HCT116 (cell line): ENCODE data around the gene SNAPC2. TPM values are rescaled to one million over a fixed set of nuclear protein-coding genes. Genes with fewer than 3 reads are reported as not detected.

Experiments used
- ATAC-seq: fragments of 200-7000 bp; cut with Tn5 transposase; 2 replicates; pipeline ENCODE4 v1.9.1; 2020; ENCODE audit warnings: mild to moderate bottlenecking, moderate library complexity
- BruUV-seq: library from RNA; stranded (reverse); fragments of 400-500 nt; replicated peaks from 2 replicates; lab custom pipeline; 2021; lab: Mats Ljungman, UMichigan
- CTCF ChIA-PET: fragments of 300-600 bp; sonication (Branson Sonifier 250); formaldehyde crosslinking; loops from one replicate; lab custom pipeline; 2021; ENCODE audit warnings: antibody characterized with exemption; lab: Charles Lee
- POLR2A ChIA-PET: fragments of 300-600, 350-600 bp; sonication (Branson Sonifier 250); formaldehyde crosslinking; loops from one replicate; lab custom pipeline; 2021; ENCODE audit warnings: antibody characterized with exemption; lab: Charles Lee
- RAD21 ChIA-PET, 2 experiments: fragments of 300-600 bp; sonication (Branson Sonifier 250); formaldehyde crosslinking; loops; one replicate each; lab custom pipeline; 2023; ENCODE audit warnings: low total read pairs in 2 of 2; ENCODE audit not compliant: uncharacterized antibody in 2 of 2, unreplicated experiment in 2 of 2, low non-redundant PET in 1 of 2; lab: Charles Lee
- DNase-seq: peaks from one replicate; pipeline ENCODE4 v3.0.0-alpha.2; 2010; ENCODE audit warnings: low read depth, low spot score
- H2AFZ ChIP-seq: fragments of 200-600 bp; shearing (Covaris generic), sonication (generic); 2 replicates; pipeline ENCODE4 v1.6.1; 2017; ENCODE audit warnings: low read depth, mixed run types, mixed read lengths, antibody characterized with exemption, low read length; ENCODE audit not compliant: poor library complexity, severe bottlenecking
- H3K27ac ChIP-seq: 2 replicates; pipeline ENCODE4 v1.5.1; 2012; ENCODE audit warnings: low read depth, low read length
- H3K27me3 ChIP-seq: fragments of 200-600 bp; sonication (generic); 2 replicates; pipeline ENCODE4 v1.6.1; 2016; ENCODE audit warnings: mixed run types, low read length, mixed read lengths; ENCODE audit not compliant: insufficient read depth
- H3K36me3 ChIP-seq, 2 experiments: fragments of 200-500 bp in 1 of 2; fragments of 200-600 bp in 1 of 2; sonication (Bioruptor generic) in 1 of 2; sonication (generic) in 1 of 2; 2 replicates each; pipeline versions ENCODE4 v1.5.1 to v1.6.1; 2014 to 2016; ENCODE audit warnings: low read length in 2 of 2, inconsistent platforms in 1 of 2, mixed read lengths in 1 of 2, mixed run types in 1 of 2; ENCODE audit not compliant: insufficient read depth in 2 of 2, control insufficient read depth in 1 of 2
- H3K4me1 ChIP-seq, 2 experiments: fragments of 200-600 bp in 1 of 2; sonication (generic) in 1 of 2; 2 replicates each; pipeline versions ENCODE4 v1.5.1 to v1.6.1; 2012 to 2017; ENCODE audit warnings: low read length in 2 of 2, inconsistent platforms in 1 of 2, mild to moderate bottlenecking in 1 of 2, mixed read lengths in 1 of 2, mixed run types in 1 of 2, moderate library complexity in 1 of 2; ENCODE audit not compliant: insufficient read depth in 2 of 2, control insufficient read depth in 1 of 2
- H3K4me2 ChIP-seq: fragments of 200-600 bp; sonication (generic); 2 replicates; pipeline ENCODE4 v1.6.1; 2017; ENCODE audit warnings: mixed run types, low read length, mixed read lengths
- H3K4me3 ChIP-seq, 2 experiments: fragments of 200-600 bp in 1 of 2; sonication (generic) in 1 of 2; replicated peaks in 1 of 2; 2 replicates each; pipeline ENCODE4 v1.5.1; 2011 to 2016; ENCODE audit warnings: low read length in 2 of 2, control low read depth in 1 of 2, low read depth in 1 of 2, mild to moderate bottlenecking in 1 of 2, mixed read lengths in 1 of 2, mixed run types in 1 of 2
- H3K79me2 ChIP-seq: fragments of 200-600 bp; sonication (generic); 2 replicates; pipeline ENCODE4 v1.6.1; 2017; ENCODE audit warnings: mild to moderate bottlenecking, mixed run types, low read length, moderate library complexity, mixed read lengths; ENCODE audit not compliant: insufficient read depth
- H3K9ac ChIP-seq: fragments of 200-600 bp; sonication (generic); 2 replicates; pipeline ENCODE4 v1.6.1; 2016; ENCODE audit warnings: low read length, mixed read lengths
- H3K9me2 ChIP-seq: fragments of 200-600 bp; sonication (generic), shearing (Covaris generic); 2 replicates; pipeline ENCODE4 v1.6.1; 2017; ENCODE audit warnings: mixed run types, mild to moderate bottlenecking, moderate library complexity; ENCODE audit not compliant: insufficient read depth
- H3K9me3 ChIP-seq, 2 experiments: fragments of 200-500 bp in 1 of 2; fragments of 200-600 bp in 1 of 2; sonication (Bioruptor generic) in 1 of 2; sonication (generic) in 1 of 2; 2 replicates each; pipeline ENCODE4 v1.6.1; 2014 to 2017; ENCODE audit warnings: low read length in 2 of 2, mixed read lengths in 2 of 2, inconsistent platforms in 1 of 2, low read depth in 1 of 2, mild to moderate bottlenecking in 1 of 2, mixed run types in 1 of 2, moderate library complexity in 1 of 2; ENCODE audit not compliant: control insufficient read depth in 1 of 2, insufficient read depth in 1 of 2
- H4K20me1 ChIP-seq: fragments of 200-600 bp; sonication (generic), shearing (Covaris generic); 2 replicates; pipeline ENCODE4 v1.6.1; 2017; ENCODE audit warnings: mixed run types, mild to moderate bottlenecking, moderate library complexity; ENCODE audit not compliant: insufficient read depth
- CBX3 ChIP-seq: IDR thresholded peaks from 2 replicates; pipeline ENCODE4 v1.6.1; 2012; ENCODE audit warnings: low read depth
- CEBPB ChIP-seq: IDR thresholded peaks from 2 replicates; pipeline ENCODE4 v1.6.1; 2012; ENCODE audit warnings: low read depth
- EGR1 ChIP-seq: IDR thresholded peaks from 2 replicates; pipeline ENCODE4 v1.6.1; 2012; ENCODE audit warnings: low read depth
- ELF1 ChIP-seq: IDR thresholded peaks from 2 replicates; pipeline ENCODE4 v1.6.1; 2012; ENCODE audit warnings: low read depth, borderline replicate concordance
- EZH2phosphoT487 ChIP-seq: fragments of 200-600 bp; IDR thresholded peaks from 2 replicates; pipeline ENCODE4 v1.6.1; 2018; ENCODE audit warnings: antibody characterized with exemption, borderline replicate concordance
- FOSL1 ChIP-seq: IDR thresholded peaks from 2 replicates; pipeline ENCODE4 v1.6.1; 2012; ENCODE audit warnings: low read depth
- JUND ChIP-seq: IDR thresholded peaks from 2 replicates; pipeline ENCODE4 v1.6.1; 2012
- MAX ChIP-seq: IDR thresholded peaks from 2 replicates; pipeline ENCODE4 v1.6.1; 2012
- POLR2A ChIP-seq: IDR thresholded peaks from 2 replicates; pipeline ENCODE4 v1.7.0; 2011; ENCODE audit warnings: borderline replicate concordance; ENCODE audit not compliant: insufficient read depth, insufficient read length; ENCODE audit errors: extremely low read depth
- POLR2AphosphoS5 ChIP-seq: IDR thresholded peaks from 2 replicates; pipeline ENCODE4 v1.6.1; 2011; ENCODE audit warnings: mild to moderate bottlenecking, low read depth, low read length, moderate library complexity
- REST ChIP-seq: IDR thresholded peaks from 2 replicates; pipeline ENCODE4 v1.6.1; 2012; ENCODE audit warnings: low read depth
- SIN3A ChIP-seq: IDR thresholded peaks from 2 replicates; pipeline ENCODE4 v1.6.1; 2012; ENCODE audit warnings: low read depth
- SP1 ChIP-seq: IDR thresholded peaks from 2 replicates; pipeline ENCODE4 v1.6.1; 2012; ENCODE audit warnings: low read depth
- SRF ChIP-seq: IDR thresholded peaks from 2 replicates; pipeline ENCODE4 v1.6.1; 2012; ENCODE audit warnings: low read depth
- YY1 ChIP-seq: IDR thresholded peaks from 2 replicates; pipeline ENCODE4 v1.6.1; 2011; ENCODE audit warnings: low read length, low read depth, moderate library complexity, mild to moderate bottlenecking; ENCODE audit not compliant: insufficient replicate concordance; ENCODE audit errors: extremely low read depth
- ZFX ChIP-seq: fragments of 450-650 bp; IDR thresholded peaks from 2 replicates; pipeline ENCODE4 v1.6.1; 2017
- intact Hi-C: fragments of 100-400 bp; cut with micrococcal nuclease; formaldehyde crosslinking; loops from 2 replicates; pipeline ENCODE4 v1.10.0; 2022
- total RNA-seq: library from RNA; stranded (reverse); gene quantifications from one replicate; pipeline ENCODE4 v1.2.1, GENCODE V29; 2021; ENCODE audit not compliant: unreplicated experiment

SNAPC2 gene
- total RNA-seq, 1 experiment from 2014 or later, result 42.9 TPM

- H3K27ac ChIP-seq, result no peak overlapping the region; the same call in 1 of the 2 replicates
- no peaks in the 10 kb centered on the region for H3K27me3 ChIP-seq
- H3K79me2 ChIP-seq, result peaks cover 64% of the 10 kb centered on the region
- intact Hi-C loops, result no loop called here
- ATAC-seq (no peak), DNase-seq (no peak)
- H3K4me3 ChIP-seq, result no peak overlapping the region
- H3K4me1 ChIP-seq, result peaks cover 3 to 25% of the 10 kb centered on the region in 2 experiments; a peak in 2 of 4 replicates
- no peaks in the 10 kb centered on the region for H4K20me1 ChIP-seq
- CTCF ChIA-PET, result no interaction called here
- no peak overlapping the region for H3K4me2 ChIP-seq
- BruUV-seq, result no TSS peak
- peaks cover 4 to 5% of the 10 kb centered on the region in 2 experiments; a peak in 3 of 4 replicates for H3K36me3 ChIP-seq
- H3K9me3 ChIP-seq, result no peaks in the 10 kb centered on the region
- no peaks in the 10 kb centered on the region for H3K9me2 ChIP-seq
- POLR2A ChIA-PET, result no interaction called here
- no peak for TF ChIP-seq JUND
- no peak for TF ChIP-seq YY1
- TF ChIP-seq EGR1, result no peak
- TF ChIP-seq SRF, result no peak
- TF ChIP-seq REST, result no peak
- no peak for TF ChIP-seq FOSL1
- H2AFZ ChIP-seq, result no peak overlapping the region
- no peak overlapping the region for H3K9ac ChIP-seq
- RAD21 ChIA-PET, result no interaction called here
Measured at GRCh38 chr19:7907122-7907521, 13.0 kb upstream of the SNAPC2 start.

DNA sequence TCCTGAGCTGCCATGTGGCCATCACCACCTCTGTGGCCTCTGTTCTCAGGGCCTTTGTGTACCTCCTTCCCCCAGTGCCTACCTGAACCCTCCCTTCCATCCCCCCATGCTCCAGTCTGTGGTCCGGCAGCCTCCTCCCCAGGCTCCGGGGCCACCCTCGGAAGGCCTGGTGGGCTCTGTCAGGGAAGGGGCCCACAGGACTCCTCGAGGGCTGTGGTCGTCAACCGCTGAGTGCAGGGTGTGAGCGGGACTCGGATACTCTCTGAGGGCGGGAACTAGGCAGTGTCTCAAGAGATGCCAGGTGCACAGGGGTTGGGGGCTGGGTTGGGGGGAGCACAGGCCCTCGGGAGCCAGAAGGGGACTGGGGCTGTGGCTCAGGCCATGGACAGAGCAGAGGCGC, 12.6 kb upstream of the SNAPC2 start:
- BruUV-seq, result no TSS peak
- H4K20me1 ChIP-seq, result no peaks in the 10 kb centered on the region
- peaks cover 5 to 6% of the 10 kb centered on the region in 2 experiments; a peak in 3 of 4 replicates for H3K36me3 ChIP-seq
- intact Hi-C loops, result no loop called here
- no peak overlapping the region for H3K4me2 ChIP-seq
- POLR2A ChIA-PET, result no interaction called here
- peaks cover 3 to 22% of the 10 kb centered on the region in 2 experiments; a peak in 2 of 4 replicates for H3K4me1 ChIP-seq
- H3K4me3 ChIP-seq, result no peak overlapping the region
- no peaks in the 10 kb centered on the region for H3K9me3 ChIP-seq
- CTCF ChIA-PET, result no interaction called here
- H3K9ac ChIP-seq, result no peak overlapping the region
- H2AFZ ChIP-seq, result no peak overlapping the region
- no peak overlapping the region for H3K27ac ChIP-seq
- H3K79me2 ChIP-seq, result peaks cover 62% of the 10 kb centered on the region
- H3K27me3 ChIP-seq, result no peaks in the 10 kb centered on the region
- ATAC-seq (no peak), DNase-seq (no peak)
- RAD21 ChIA-PET, result no interaction called here
- no peaks in the 10 kb centered on the region for H3K9me2 ChIP-seq
- no peak for TF ChIP-seq ELF1
- no peak for TF ChIP-seq JUND
- no peak for TF ChIP-seq MAX
- TF ChIP-seq SIN3A, result no peak
- TF ChIP-seq SP1, result no peak
- no peak for TF ChIP-seq CEBPB
- no peak for TF ChIP-seq ZFX
- TF ChIP-seq EZH2phosphoT487, result no peak
- TF ChIP-seq POLR2A, result no peak
- TF ChIP-seq CBX3, result no peak
- no peak for TF ChIP-seq FOSL1
- TF ChIP-seq REST, result no peak
- no peak for TF ChIP-seq POLR2AphosphoS5
